Fibroblast of the aortic adventitia (primary cell): Measurements from ENCODE around the gene GMPR2. TPM values are rescaled to one million over a fixed set of nuclear protein-coding genes. Genes with fewer than 3 reads are reported as not detected.

ENCODE experiments used
- DNase-seq: peaks from one replicate; pipeline ENCODE4 v3.0.0-alpha.2; 2010; ENCODE audit warnings: low read depth
- H3K4me3 ChIP-seq: 2 replicates; pipeline ENCODE4 v1.5.1; 2011; ENCODE audit warnings: low read depth, mild to moderate bottlenecking, control low read depth, low read length, moderate library complexity
- total RNA-seq: library from RNA; depleted of rRNA; stranded (reverse); fragments of >200 nt; gene quantifications from 2 replicates; pipeline ENCODE4 v1.2.3, GENCODE V29; 2012; ENCODE audit warnings: low replicate concordance
- TF ChIP-seq, protein P1 (sequence below): IDR thresholded peaks from 2 replicates; pipeline ENCODE4 v1.5.1; 2011; ENCODE audit warnings: mild to moderate bottlenecking, low read length, control low read depth, inconsistent platforms; ENCODE audit not compliant: insufficient read depth

Gene GMPR2
- total RNA-seq, 1 donor = 53.6 TPM

DNA sequence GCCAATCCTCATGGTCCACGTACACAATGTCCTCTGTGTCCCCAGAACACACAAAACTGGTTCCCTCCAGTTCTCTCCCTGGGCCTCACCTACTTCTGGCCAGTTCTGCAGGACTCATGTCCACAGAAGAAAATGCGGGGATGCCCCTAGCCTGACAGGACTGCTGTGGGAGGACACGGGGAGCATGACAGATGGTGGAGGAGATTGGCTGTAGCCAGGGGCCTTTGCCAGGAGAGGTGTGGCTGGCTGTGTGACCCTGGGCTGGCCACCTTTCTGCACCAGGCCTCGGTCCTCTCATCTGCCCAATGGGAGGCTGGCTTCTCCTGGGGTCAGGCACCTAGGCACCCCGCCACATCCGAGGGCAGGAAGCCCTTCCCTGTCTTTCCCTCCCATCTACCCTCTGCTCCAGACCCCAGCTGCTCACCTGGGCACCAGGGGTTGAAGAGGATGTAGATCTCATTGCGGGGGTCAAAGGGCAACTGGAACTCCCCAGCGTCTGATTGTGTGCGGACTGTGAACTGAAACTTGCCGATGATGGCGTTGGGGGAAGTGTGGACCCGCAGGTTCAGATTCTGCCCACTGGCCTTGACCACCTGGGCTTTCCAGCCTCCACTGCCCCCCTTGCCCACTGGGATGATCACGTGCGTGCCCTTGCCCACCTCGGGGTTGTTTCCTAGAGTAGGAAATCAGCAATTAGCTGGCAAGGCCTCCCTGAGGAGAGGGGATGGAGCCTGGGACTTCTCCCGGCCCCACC lies 27.5 kb downstream of the GMPR2 start:
- no peak for DNase-seq
- no peak overlapping the region for H3K4me3 ChIP-seq
- TF ChIP-seq, protein P1, sequence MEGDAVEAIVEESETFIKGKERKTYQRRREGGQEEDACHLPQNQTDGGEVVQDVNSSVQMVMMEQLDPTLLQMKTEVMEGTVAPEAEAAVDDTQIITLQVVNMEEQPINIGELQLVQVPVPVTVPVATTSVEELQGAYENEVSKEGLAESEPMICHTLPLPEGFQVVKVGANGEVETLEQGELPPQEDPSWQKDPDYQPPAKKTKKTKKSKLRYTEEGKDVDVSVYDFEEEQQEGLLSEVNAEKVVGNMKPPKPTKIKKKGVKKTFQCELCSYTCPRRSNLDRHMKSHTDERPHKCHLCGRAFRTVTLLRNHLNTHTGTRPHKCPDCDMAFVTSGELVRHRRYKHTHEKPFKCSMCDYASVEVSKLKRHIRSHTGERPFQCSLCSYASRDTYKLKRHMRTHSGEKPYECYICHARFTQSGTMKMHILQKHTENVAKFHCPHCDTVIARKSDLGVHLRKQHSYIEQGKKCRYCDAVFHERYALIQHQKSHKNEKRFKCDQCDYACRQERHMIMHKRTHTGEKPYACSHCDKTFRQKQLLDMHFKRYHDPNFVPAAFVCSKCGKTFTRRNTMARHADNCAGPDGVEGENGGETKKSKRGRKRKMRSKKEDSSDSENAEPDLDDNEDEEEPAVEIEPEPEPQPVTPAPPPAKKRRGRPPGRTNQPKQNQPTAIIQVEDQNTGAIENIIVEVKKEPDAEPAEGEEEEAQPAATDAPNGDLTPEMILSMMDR = no peak

DNA sequence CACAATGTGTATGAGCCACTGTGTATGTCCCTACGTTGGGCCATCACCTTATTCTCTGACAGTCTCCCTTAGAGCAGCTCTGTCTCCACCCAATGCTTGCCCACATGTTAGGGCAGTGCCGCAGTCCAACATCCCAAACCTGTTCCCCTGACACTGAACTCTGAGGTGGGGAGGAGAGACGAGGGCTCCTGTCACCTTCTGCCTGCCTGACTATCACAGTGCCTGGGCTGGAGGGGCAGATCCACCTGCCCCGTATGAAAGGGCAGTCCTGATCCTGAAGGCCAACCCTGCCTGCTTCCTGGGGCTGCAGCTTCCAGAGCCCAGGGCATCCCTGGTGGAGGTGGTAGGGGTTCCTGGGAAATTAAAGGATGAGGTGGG lies 28.0 kb downstream of the GMPR2 start:
- no peak for DNase-seq

DNA sequence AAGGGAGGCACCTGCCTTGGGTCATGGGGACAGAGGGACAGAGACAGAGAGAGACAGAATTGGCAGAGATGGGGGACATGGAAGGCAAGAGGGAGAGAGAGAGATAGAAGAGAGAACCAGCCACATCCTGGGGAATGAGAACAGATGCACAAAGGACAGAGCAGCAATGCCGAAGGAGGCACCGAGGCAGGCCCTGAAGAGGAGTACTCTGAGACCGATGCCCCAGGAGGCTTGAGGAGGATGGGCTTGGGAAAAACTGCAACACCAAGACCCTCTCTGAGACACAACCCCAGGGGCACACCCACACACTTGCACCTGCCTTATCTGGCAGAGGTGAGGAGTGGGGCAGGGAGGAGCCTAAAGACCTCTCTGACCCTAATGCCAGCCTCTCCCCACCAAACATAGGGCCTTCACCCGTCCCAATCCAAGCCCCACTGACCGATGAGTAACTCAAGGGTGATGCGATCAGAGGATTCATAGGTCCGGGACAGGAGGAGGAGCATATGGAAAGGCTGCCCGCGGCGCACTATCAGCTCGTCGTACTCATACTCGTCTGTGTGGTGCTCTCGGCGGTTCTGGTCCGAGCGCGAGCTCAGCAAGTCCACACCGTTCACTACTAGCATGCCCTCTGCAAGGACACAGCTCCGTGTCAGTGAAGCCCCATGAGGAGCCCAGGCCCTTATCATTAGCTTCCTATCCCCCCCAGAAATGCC lies 28.7 kb downstream of the GMPR2 start:
- no peak for DNase-seq
- TF ChIP-seq, protein P1 = no peak

More for the DNA sequence above, 28.0 kb downstream of the GMPR2 start:
- TF ChIP-seq, protein P1 = no peak
- no peak overlapping the region for H3K4me3 ChIP-seq

DNA sequence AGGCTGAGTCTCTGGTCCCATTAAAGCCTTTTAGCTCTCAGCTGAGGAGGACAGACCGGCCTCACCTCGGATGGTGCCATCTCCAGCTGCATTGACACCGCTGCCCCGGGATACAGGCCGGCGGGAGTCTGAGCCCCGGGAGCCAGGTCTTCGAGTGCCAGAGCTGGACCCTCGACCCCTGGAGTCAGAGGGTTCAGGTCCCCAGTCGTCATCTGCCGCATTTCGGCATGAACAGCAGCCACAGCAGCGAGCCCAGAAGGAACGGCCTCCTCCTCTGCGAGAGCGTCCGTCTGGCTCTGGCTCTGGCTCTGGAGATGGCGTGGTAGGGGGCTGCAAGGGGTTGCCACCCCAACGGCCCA lies 29.2 kb downstream of the GMPR2 start:
- no peak for DNase-seq
- no peak overlapping the region for H3K4me3 ChIP-seq
- TF ChIP-seq, protein P1 = no peak

More for the DNA sequence above, 28.7 kb downstream of the GMPR2 start:
- no peak overlapping the region for H3K4me3 ChIP-seq

DNA sequence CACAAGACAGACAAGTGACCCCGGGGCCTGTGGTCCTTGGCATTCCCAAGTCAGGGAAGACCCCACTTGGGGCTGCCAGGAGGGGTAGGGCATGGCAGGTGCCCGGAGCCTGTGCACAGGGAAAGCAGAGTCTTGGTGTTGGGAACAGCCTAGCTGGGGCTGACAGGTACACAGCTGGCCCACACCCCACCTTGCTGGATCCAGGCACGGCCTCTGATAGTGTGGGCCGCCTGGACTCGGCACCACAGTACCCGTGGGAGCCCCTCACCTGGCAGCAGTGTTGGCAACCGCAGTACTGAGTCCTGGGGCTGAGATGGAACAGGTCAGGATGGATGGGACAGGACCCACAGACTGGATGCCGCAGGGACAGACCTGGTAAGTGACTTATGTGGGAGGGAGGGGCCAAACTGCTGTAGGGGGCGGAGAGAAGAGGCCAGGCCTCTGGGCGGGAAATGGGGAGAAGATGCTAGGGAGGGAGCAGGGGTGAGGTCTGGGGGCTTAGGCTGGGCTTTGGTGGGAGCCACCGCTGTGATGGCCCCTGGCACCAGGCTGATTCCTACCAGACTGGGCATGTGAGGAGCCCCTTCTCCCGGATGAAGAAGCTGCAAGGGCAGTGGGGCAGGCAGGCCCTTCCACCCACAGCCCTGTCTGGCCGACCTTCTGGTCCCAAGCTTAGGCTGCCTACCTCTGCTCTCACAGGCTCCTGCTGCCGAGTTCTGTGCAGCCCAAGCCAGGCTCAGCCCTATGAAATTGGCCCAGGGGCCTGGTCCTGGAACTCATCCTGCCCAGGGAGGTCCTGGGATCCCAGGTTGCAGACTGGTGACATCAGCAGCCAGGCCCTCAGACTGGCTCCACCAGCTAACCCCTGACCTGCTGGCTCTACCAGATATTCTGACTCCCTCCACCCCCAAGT lies 30.3 kb downstream of the GMPR2 start, which contains the start of gene TGM1:
TSS of gene TGM1 (minus strand) at position 357 of the 913 bp plus-strand sequence. CDS start 825 bp downstream, outside the sequence.
- DNase-seq = no peak
- no peak within 1 kb of the TSS for H3K4me3 ChIP-seq
- TF ChIP-seq, protein P1 = no peak

DNA sequence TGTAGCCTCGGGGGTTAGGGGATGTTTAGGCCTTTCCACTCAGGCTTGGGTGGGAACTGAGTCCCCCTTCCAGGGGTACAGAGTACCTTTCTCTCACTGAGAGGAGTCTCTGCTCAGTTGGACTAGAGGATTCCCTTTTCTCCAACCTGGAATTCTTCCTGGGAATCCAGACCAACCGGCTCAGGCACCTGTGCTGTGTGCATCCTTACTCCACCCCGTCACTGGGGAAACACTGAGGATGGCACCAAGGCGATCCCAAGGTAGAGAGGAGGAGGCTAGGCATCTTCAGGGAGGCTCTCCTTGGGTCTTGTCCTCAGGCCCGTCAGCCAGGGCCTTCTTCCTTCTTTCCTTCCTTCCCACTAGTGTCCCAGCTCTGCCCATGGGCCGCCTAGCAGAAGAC lies 31.1 kb downstream of the GMPR2 start:
- no peak overlapping the region for H3K4me3 ChIP-seq
- DNase-seq = no peak
- TF ChIP-seq, protein P1 = no peak
